Activated CD4-positive, alpha-beta T cell treated with anti-CD3 and anti-CD28 coated beads for 36 hours (primary cell): Measurements from ENCODE around the gene SFRP2. TPM values are rescaled to one million over a fixed set of nuclear protein-coding genes. Genes with fewer than 3 reads are reported as not detected.

Experiments
- ATAC-seq: fragments of 200-7000 bp; cut with Tn5 transposase; one replicate; pipeline ENCODE4 v1.10.0; 2021; ENCODE audit warnings: mild to moderate bottlenecking, moderate library complexity
- CTCF ChIA-PET: fragments of 350-600 bp; sonication (Branson Sonifier 250); formaldehyde crosslinking; loops from one replicate; lab custom pipeline; 2021; ENCODE audit warnings: antibody characterized with exemption; lab: Charles Lee
- POLR2A ChIA-PET: fragments of 350-600 bp; sonication (Branson Sonifier 250); formaldehyde crosslinking; loops from one replicate; lab custom pipeline; 2021; ENCODE audit warnings: antibody characterized with exemption, inconsistent platforms; lab: Charles Lee
- DNase-seq: peaks from one replicate; pipeline ENCODE4 v3.0.0-alpha.2; 2020
- H3K27ac Mint-ChIP-seq: one replicate; pipeline ENCODE4 v1.8.0; 2021; ENCODE audit warnings: mixed read lengths
- H3K27me3 Mint-ChIP-seq: one replicate; pipeline ENCODE4 v1.8.0; 2021; ENCODE audit warnings: mixed read lengths
- H3K36me3 Mint-ChIP-seq: one replicate; pipeline ENCODE4 v1.8.0; 2021; ENCODE audit warnings: low read depth, mixed read lengths
- H3K4me1 Mint-ChIP-seq: one replicate; pipeline ENCODE4 v1.8.0; 2021; ENCODE audit warnings: mixed read lengths
- H3K4me3 Mint-ChIP-seq: one replicate; pipeline ENCODE4 v1.8.0; 2021; ENCODE audit warnings: mild to moderate bottlenecking, moderate library complexity, mixed read lengths
- H3K9me3 Mint-ChIP-seq: one replicate; pipeline ENCODE4 v1.8.0; 2021; ENCODE audit warnings: low read depth, mixed read lengths
- intact Hi-C, 2 experiments: fragments of 100-400 bp; cut with DNase I in 1 of 2; cut with micrococcal nuclease in 1 of 2; formaldehyde crosslinking; loops; one replicate each; pipeline versions ENCODE4 v1.14.2 to v1.15.1; 2022 to 2024; cut with DNase I, micrococcal nuclease
- total RNA-seq, 2 experiments: library from RNA; stranded (reverse); gene quantifications; one replicate each; pipeline ENCODE4 v1.2.3, GENCODE V29; 2021

SFRP2 gene
- total RNA-seq, 2 experiments from 2014 or later, result not detected

DNA sequence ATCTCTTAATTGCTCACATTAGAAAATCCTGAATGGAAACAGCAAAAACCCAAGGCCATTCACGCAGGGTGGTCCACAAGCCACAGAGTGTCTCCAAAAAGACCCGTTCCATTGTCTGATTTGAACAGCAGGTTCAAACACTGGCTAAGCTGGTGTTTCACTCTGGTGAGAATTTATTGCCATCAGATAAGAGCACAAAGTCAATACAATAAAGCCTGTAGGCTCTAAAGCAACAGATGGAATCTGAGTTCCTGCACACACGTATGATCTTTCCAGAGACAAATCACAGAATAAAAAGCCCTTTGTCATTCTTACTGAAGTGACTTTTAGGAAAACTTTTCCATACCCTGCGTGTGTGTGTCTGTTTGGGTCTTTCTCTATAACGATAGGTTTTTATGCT, 5.1 kb upstream of the SFRP2 start:
- Mint-ChIP-seq H3K4me3 (no peak overlapping the region), H3K9me3 (no peaks in the 10 kb centered on the region), H3K27me3 (peaks cover 73% of the 10 kb centered on the region), H3K36me3 (no peaks in the 10 kb centered on the region), H3K27ac (no peak overlapping the region), H3K4me1 (peaks cover 33% of the 10 kb centered on the region)
- DNase-seq (no peak), ATAC-seq (no peak)
- intact Hi-C loops, result loop anchor here in 1 of 2 experiments (5.0 to 10.0 kb wide), 3 partner anchors 148 to 1581 kb away; partner anchors contain the start of gene MAP9
- ChIA-PET POLR2A (no interaction called here), CTCF (no interaction called here)

DNA sequence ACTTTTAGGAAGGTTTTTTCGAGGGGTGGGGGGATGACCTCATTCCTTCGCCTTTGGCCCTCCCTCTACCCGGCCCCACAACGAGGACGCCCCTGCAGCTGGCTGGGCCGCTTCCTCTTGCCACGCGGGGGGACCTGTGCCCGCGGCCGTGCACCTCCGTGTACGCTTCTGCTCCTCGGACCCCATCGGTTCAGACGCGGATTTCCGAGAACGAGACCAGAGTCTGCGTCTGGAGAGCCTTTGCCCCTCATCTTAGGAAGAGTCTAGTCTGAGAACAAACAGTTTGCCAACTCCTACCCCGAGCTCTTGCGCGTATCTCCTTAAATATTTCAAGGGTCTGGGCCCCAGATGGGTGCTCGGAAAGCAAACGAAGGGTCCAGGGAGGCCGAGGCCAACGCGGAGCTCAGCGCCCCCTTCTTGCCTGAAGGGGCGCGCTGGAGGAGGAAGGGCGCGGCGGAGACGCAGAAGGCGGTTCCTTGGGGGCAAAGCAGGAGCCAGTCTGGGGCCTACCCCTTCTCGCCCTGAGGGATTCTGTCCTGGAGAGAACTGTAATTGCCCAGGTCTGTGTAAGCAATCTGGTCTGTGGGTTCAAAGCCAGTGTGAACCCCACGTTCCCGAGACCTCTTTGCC, 3.9 kb upstream of the SFRP2 start:
- H3K27ac Mint-ChIP-seq, result no peak overlapping the region
- ATAC-seq (peak; percentile 30), DNase-seq (no peak)
- intact Hi-C loops, result loop anchor here in 1 of 2 experiments (5.0 to 10.0 kb wide), 3 partner anchors 150 to 1582 kb away; partner anchors contain the start of gene MAP9
- peak overlapping the region; percentile 67 for H3K4me3 Mint-ChIP-seq
- H3K4me1 Mint-ChIP-seq, result peaks cover 44% of the 10 kb centered on the region
- POLR2A ChIA-PET, result interaction anchor here (0.7 kb wide), 1 partner anchor 286 kb away, joined by 3 read pairs; no protein-coding TSS in a partner anchor
- CTCF ChIA-PET, result interaction anchor here (0.5 to 0.9 kb wide), 6 partner anchors 14 to 480 kb away, joined by 3 to 5 read pairs (median 3); no protein-coding TSS in a partner anchor
- no peaks in the 10 kb centered on the region for H3K9me3 Mint-ChIP-seq
- no peaks in the 10 kb centered on the region for H3K36me3 Mint-ChIP-seq
- H3K27me3 Mint-ChIP-seq, result peaks cover 77% of the 10 kb centered on the region

DNA sequence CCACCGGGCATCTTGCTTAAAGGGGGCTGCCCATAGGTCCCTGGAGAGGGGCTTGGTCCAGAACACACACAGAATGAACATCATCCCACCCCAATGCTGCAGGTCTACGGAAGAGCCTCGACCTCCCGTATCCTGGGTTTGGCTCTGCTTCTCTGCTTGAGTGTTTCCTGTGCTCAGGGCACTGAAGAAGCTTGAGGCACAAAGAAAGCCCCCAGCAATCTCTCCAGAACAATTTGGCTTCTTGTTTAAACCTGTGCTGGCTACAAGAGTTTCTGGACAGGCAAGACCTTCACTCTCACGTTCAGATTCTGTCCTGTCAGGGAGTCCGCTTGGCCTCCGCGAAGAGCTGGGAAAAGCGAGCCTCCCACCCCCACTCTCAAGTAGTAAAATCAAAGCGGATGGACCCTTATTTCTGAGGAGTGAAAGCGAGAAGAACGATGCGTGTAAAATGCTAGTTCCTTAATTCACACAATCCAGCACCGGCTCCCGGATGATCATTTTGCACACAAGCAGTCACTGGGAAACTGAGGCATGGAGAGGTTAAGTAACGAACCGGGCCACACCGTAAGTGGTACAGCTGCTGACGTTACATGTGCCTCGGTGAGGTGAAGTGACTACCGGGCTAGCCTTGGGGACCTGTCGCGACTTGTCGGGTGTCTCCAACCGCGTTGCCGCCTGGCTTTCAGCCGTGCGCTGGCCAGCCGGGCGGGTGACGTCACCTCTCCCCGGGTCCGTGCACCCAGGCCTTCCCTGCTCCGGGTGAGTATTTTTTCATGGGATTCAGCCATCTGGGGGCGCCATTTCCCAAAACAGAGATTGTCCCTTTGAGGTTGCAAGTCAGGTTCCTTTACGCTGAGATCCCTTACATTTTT, 3.1 kb upstream of the SFRP2 start:
- Mint-ChIP-seq H3K27ac (no peak overlapping the region), H3K4me3 (peak overlapping the region; percentile 67), H3K36me3 (no peaks in the 10 kb centered on the region), H3K27me3 (peaks cover 79% of the 10 kb centered on the region), H3K4me1 (peaks cover 45% of the 10 kb centered on the region), H3K9me3 (no peaks in the 10 kb centered on the region)
- DNase-seq (peak; percentile 77), ATAC-seq (peak; percentile 22)
- CTCF ChIA-PET, result interaction anchor here (0.5 to 1.0 kb wide), 4 partner anchors 29 to 144 kb away, joined by 3 to 4 read pairs (median 3); no protein-coding TSS in a partner anchor
- POLR2A ChIA-PET, result no interaction called here
- intact Hi-C loops, result loop anchor here in 1 of 2 experiments (2.0 to 10.0 kb wide), 5 partner anchors 125 to 1583 kb away; partner anchors contain the start of gene MAP9

GRCh38 chr4:153790962-153791551, 2.2 kb upstream of the SFRP2 start:
- Mint-ChIP-seq H3K4me1 (peaks cover 45% of the 10 kb centered on the region), H3K36me3 (no peaks in the 10 kb centered on the region), H3K27me3 (peaks cover 80% of the 10 kb centered on the region), H3K9me3 (no peaks in the 10 kb centered on the region), H3K27ac (no peak overlapping the region), H3K4me3 (peak overlapping the region; percentile 67)
- POLR2A ChIA-PET, result interaction anchor here (0.8 to 1.1 kb wide), 2 partner anchors 10 to 18 kb away, joined by 3 read pairs; no protein-coding TSS in a partner anchor
- DNase-seq (peak; percentile 71), ATAC-seq (peak; percentile 39)
- CTCF ChIA-PET, result interaction anchor here (0.6 to 1.1 kb wide), 3 partner anchors 39 to 742 kb away, joined by 3 to 4 read pairs (median 3); no protein-coding TSS in a partner anchor
- intact Hi-C loops, result loop anchor here in 1 of 2 experiments (2.0 to 10.0 kb wide), 5 partner anchors 126 to 1584 kb away; partner anchors contain the start of gene MAP9

GRCh38 chr4:153790500-153790865, 1.6 kb upstream of the SFRP2 start:
- ATAC-seq (no peak), DNase-seq (no peak)
- Mint-ChIP-seq H3K4me3 (no peak overlapping the region), H3K27me3 (peaks cover 78% of the 10 kb centered on the region), H3K36me3 (no peaks in the 10 kb centered on the region), H3K27ac (no peak overlapping the region), H3K4me1 (peaks cover 45% of the 10 kb centered on the region), H3K9me3 (no peaks in the 10 kb centered on the region)
- ChIA-PET POLR2A (interaction anchor here (0.8 to 1.1 kb wide), 2 partner anchors 10 to 19 kb away, joined by 3 read pairs; no protein-coding TSS in a partner anchor), CTCF (interaction anchor here (0.6 to 1.3 kb wide), 3 partner anchors 39 to 741 kb away, joined by 3 to 4 read pairs (median 3); no protein-coding TSS in a partner anchor)
- intact Hi-C loops, result loop anchor here in 1 of 2 experiments (2.0 to 10.0 kb wide), 5 partner anchors 126 to 1584 kb away; partner anchors contain the start of gene MAP9

DNA sequence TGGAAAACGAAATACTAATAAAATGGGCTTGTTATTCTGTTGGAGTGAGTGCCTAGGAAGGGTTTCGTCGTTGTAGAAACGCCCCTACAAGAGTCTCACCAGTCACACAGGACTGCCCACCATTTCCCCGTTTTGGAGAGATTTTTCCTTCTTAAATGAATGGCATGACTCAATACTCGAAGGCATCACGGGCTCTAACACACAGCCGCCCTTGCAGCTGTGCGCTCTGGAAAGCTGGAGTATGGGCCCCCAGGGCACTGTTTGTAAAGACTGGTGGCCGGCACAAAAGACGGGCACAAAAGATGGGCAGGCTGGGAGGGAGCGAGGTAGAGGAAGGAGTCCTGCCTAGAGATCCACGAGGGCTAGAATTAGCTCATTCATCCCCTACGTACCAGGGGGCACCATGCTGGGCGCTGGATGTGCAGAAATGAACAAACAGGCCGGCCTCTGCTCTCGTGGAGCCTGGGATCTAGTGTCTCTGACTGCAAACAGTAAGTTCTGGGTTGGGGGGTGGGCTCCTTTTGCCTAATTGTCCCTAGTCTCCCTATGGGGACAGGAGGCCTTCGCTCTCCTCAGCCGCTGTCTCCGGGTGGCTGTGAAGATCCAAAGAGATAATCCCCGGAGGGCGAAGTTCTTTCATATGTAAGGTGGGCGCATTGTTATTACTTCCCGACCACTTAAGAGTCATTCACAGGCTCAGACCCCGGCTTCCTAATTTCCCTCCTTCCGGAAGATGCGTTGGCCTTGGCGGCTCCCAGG, 1.0 kb upstream of the SFRP2 start:
- Mint-ChIP-seq H3K27ac (no peak overlapping the region), H3K4me1 (peaks cover 45% of the 10 kb centered on the region), H3K27me3 (peaks cover 74% of the 10 kb centered on the region), H3K4me3 (no peak overlapping the region), H3K36me3 (no peaks in the 10 kb centered on the region), H3K9me3 (no peaks in the 10 kb centered on the region)
- intact Hi-C loops, result loop anchor here (2.0 to 10.0 kb wide), 11 partner anchors 127 to 1585 kb away; partner anchors contain the start of genes DCHS2 (in 2 of the 2), MAP9 (in 1 of the 2) and PLRG1 (in 1 of the 2)
- ATAC-seq (no peak), DNase-seq (no peak)
- ChIA-PET POLR2A (interaction anchor here (1.1 kb wide), 1 partner anchor 19 kb away, joined by 3 read pairs; no protein-coding TSS in a partner anchor), CTCF (interaction anchor here (1.1 to 1.3 kb wide), 2 partner anchors 38 to 128 kb away, joined by 3 to 4 read pairs; no protein-coding TSS in a partner anchor)

DNA sequence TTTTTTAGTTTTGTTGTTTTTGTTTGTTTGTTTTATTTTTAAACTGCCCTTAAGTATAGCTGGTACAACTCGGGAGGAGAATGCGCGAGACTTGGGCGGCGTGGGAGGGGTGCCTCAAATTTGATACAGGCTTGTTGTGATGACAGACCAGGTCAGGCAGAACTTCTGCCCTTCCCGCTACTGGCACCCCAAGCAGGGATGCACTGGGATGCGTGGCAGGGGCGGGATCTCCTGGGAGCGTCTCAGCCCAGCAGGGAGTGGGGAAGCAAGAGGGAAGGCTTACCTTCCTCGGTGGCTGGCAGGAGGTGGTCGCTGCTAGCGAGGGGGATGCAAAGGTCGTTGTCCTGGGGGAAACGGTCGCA, 851 bp downstream of the SFRP2 start:
- H3K4me1 Mint-ChIP-seq, result peaks cover 45% of the 10 kb centered on the region
- no peaks in the 10 kb centered on the region for H3K9me3 Mint-ChIP-seq
- ChIA-PET CTCF (interaction anchor here (3.2 kb wide), 1 partner anchor 231 kb away, joined by 16 read pairs; no protein-coding TSS in a partner anchor), POLR2A (no interaction called here)
- H3K36me3 Mint-ChIP-seq, result no peaks in the 10 kb centered on the region
- intact Hi-C loops, result loop anchor here (5.0 to 10.0 kb wide), 6 partner anchors 524 to 837 kb away; partner anchors contain the start of genes DCHS2 (in 2 of the 2) and PLRG1 (in 1 of the 2)
- H3K4me3 Mint-ChIP-seq, result peak overlapping the region; percentile 57
- ATAC-seq, result no peak
- DNase-seq, result peak; percentile 13
- H3K27ac Mint-ChIP-seq, result no peak overlapping the region
- H3K27me3 Mint-ChIP-seq, result peaks cover 70% of the 10 kb centered on the region

DNA sequence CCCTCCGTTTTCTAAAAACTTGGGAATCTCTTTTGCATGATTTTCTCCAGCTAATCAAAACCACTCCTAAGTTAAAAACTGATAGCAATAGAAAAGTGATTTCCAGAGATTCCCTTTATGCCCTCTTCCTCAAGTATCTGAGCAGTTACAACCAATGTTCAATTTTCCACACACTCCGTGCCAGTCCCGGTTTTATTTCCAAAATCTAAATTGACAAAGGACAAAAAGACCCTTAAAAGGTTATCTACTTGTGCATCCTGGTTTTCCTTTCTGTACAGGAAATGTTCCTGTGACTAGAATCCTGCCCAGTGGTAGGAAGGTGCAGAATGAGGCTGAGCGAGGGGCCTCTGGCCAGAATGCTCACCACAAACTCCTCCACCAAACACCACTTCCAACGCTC, 1.3 kb downstream of the SFRP2 start:
- intact Hi-C loops, result loop anchor here (2.0 to 10.0 kb wide), 7 partner anchors 231 to 837 kb away; partner anchors contain the start of genes DCHS2 (in 2 of the 2) and PLRG1 (in 1 of the 2)
- no peak for ATAC-seq
- H3K4me3 Mint-ChIP-seq, result no peak overlapping the region
- H3K9me3 Mint-ChIP-seq, result no peaks in the 10 kb centered on the region
- DNase-seq, result no peak
- H3K27me3 Mint-ChIP-seq, result peaks cover 69% of the 10 kb centered on the region
- no peak overlapping the region for H3K27ac Mint-ChIP-seq
- peaks cover 42% of the 10 kb centered on the region for H3K4me1 Mint-ChIP-seq
- no peaks in the 10 kb centered on the region for H3K36me3 Mint-ChIP-seq
- ChIA-PET CTCF (interaction anchor here (1.2 to 3.2 kb wide), 4 partner anchors 9 to 295 kb away, joined by 3 to 16 read pairs (median 6); no protein-coding TSS in a partner anchor), POLR2A (no interaction called here)

- intact Hi-C loops, result loop anchor here (2.0 to 10.0 kb wide), 7 partner anchors 232 to 838 kb away; partner anchors contain the start of genes DCHS2 (in 2 of the 2) and PLRG1 (in 1 of the 2)
- Mint-ChIP-seq H3K36me3 (no peaks in the 10 kb centered on the region), H3K4me1 (peaks cover 37% of the 10 kb centered on the region), H3K4me3 (no peak overlapping the region), H3K27ac (no peak overlapping the region), H3K27me3 (peaks cover 67% of the 10 kb centered on the region), H3K9me3 (no peaks in the 10 kb centered on the region)
- DNase-seq (no peak), ATAC-seq (no peak)
- POLR2A ChIA-PET, result no interaction called here
- CTCF ChIA-PET, result interaction anchor here (0.6 to 3.2 kb wide), 7 partner anchors 9 to 305 kb away, joined by 3 to 16 read pairs (median 3); no protein-coding TSS in a partner anchor
Observed at GRCh38 chr4:153787061-153787560, 1.8 kb downstream of the SFRP2 start.
